Thymus (tissue), 11 donors: ENCODE results near the gene STAC. TPM values are rescaled to one million over a fixed set of nuclear protein-coding genes. Genes with fewer than 3 reads are reported as not detected.
"Not testable (repeated sequence)": the region's sequence is repeated elsewhere in the genome, so short reads cannot be mapped to it uniquely, and the experiment has no call there.

Experiments used
- DNase-seq, 9 donors: peaks; one replicate each; pipeline ENCODE4 v3.0.0-alpha.2; 2013; ENCODE audit warnings: low spot score in 9 of 9, low read depth in 6 of 9, missing footprints in 1 of 9
- H3K27ac ChIP-seq, 2 donors: one replicate each; pipeline ENCODE4 v1.5.1; 2013; ENCODE audit warnings: control low read depth in 1 of 2, low read depth in 1 of 2, low read length in 1 of 2, mild to moderate bottlenecking in 1 of 2, moderate library complexity in 1 of 2
- H3K27me3 ChIP-seq, 2 donors: one replicate each; pipeline ENCODE4 v1.5.1; 2013; ENCODE audit warnings: low read length in 1 of 2; ENCODE audit not compliant: control insufficient read depth in 2 of 2, insufficient read depth in 1 of 2
- H3K36me3 ChIP-seq, 2 donors: one replicate each; pipeline ENCODE4 v1.5.1; 2013; ENCODE audit warnings: low read length in 1 of 2, mild to moderate bottlenecking in 1 of 2, moderate library complexity in 1 of 2; ENCODE audit not compliant: control insufficient read depth in 2 of 2, insufficient read depth in 2 of 2
- H3K4me1 ChIP-seq, 2 donors: one replicate each; pipeline ENCODE4 v1.5.1; 2013; ENCODE audit warnings: low read length in 2 of 2; ENCODE audit not compliant: control insufficient read depth in 2 of 2, insufficient read depth in 2 of 2
- H3K4me3 ChIP-seq, 2 donors: one replicate each; pipeline ENCODE4 v1.5.1; 2013; ENCODE audit warnings: low read length in 2 of 2, control low read depth in 1 of 2, mild to moderate bottlenecking in 1 of 2
- H3K9me3 ChIP-seq, 2 donors: one replicate each; pipeline ENCODE4 v1.5.1; 2013; ENCODE audit warnings: low read length in 1 of 2, mild to moderate bottlenecking in 1 of 2; ENCODE audit not compliant: control insufficient read depth in 2 of 2, insufficient read depth in 1 of 2
- WGBS: extraction: QIAGEN DNeasy Blood & Tissue Kit; methylation state at CpG from one replicate; pipeline ENCODE4 v1.1.7; 2013; 5-methylcytosine and 5-hydroxymethylcytosine counted together
- polyA plus RNA-seq: library from polyadenylated mRNA; stranded (reverse); fragments of 200-250 nt; gene quantifications from one replicate; pipeline ENCODE4 v1.2.3, GENCODE V29; 2013
- total RNA-seq: library from RNA; stranded (reverse); fragments of 120-200 nt; gene quantifications from one replicate; pipeline ENCODE4 v1.2.4, GENCODE V29; 2013
- donor health status: healthy.

Gene STAC
- total and polyA plus RNA-seq, 2 donors = 0.80 to 1.7 TPM

- no peaks in the 10 kb centered on the region for H3K27me3 ChIP-seq
- 69% methylated on average over 2 of the region's 2 CpGs for WGBS
- no peaks in the 10 kb centered on the region for H3K4me1 ChIP-seq
- H3K4me3 ChIP-seq = no peak overlapping the region
- H3K27ac ChIP-seq = no peak overlapping the region
- H3K9me3 ChIP-seq = no peaks in the 10 kb centered on the region
- no peak for DNase-seq
- H3K36me3 ChIP-seq = no peaks in the 10 kb centered on the region
These were observed 54.6 kb downstream of the STAC start for GRCh38 chr3:36434687-36435426.

- no peaks in the 10 kb centered on the region for H3K4me1 ChIP-seq
- whole genome bisulfite sequencing = 81% methylated on average over 10 of the region's 10 CpGs
- H3K27ac ChIP-seq = no peak overlapping the region
- H3K27me3 ChIP-seq = no peaks in the 10 kb centered on the region
- no peak overlapping the region for H3K4me3 ChIP-seq
- no peak for DNase-seq
- no peaks in the 10 kb centered on the region for H3K36me3 ChIP-seq
- no peaks in the 10 kb centered on the region for H3K9me3 ChIP-seq
These were observed 62.9 kb downstream of the STAC start for GRCh38 chr3:36443028-36443686.

DNA sequence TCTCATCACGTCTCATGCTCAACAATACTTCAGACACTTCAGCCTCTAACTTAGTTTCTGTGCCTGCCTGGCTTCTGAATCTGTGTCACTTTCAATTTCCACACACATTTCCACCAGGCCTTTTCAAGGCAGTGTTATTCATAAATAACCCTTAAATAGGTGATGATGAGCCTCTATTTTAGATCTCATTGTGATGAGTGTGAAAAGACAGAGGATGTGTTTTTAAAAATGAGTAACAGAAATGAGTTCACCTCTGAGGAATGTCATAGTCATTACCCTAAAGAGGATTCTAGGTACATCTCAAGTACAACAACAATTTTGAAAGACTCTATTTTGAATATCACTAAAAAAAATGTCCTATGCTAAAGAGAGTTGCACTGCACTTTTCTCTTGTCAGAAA, 64.6 kb downstream of the STAC start:
- no peaks in the 10 kb centered on the region for H3K36me3 ChIP-seq
- no peaks in the 10 kb centered on the region for H3K27me3 ChIP-seq
- 98% methylated on average over 1 of the region's 1 CpG for WGBS
- DNase-seq = no peak
- no peak overlapping the region for H3K4me3 ChIP-seq
- no peaks in the 10 kb centered on the region for H3K4me1 ChIP-seq
- no peaks in the 10 kb centered on the region for H3K9me3 ChIP-seq
- no peak overlapping the region for H3K27ac ChIP-seq

DNA sequence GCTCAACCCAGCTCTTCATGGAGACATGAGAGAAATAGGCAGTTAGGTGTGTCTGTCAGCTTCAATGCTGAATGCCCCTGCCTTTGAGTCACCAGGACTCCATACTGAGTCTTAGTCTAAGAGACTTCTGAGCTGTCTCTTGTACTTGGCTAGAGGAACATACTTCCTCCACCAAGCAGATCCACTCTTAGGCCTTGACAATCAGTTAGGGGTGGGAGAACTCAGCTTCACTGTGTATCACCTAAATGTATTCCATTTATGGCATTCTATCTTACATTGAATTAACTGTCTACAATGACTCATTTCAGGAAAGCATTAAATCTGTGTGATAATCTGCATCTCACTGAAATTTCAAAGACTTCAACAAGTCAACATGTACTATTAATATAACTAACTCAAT, 66.0 kb downstream of the STAC start:
- Histone ChIP-seq H3K27ac (no peak overlapping the region), H3K27me3 (no peaks in the 10 kb centered on the region), H3K4me1 (no peaks in the 10 kb centered on the region), H3K4me3 (no peak overlapping the region), H3K9me3 (no peaks in the 10 kb centered on the region), H3K36me3 (no peaks in the 10 kb centered on the region)
- no peak for DNase-seq

DNA sequence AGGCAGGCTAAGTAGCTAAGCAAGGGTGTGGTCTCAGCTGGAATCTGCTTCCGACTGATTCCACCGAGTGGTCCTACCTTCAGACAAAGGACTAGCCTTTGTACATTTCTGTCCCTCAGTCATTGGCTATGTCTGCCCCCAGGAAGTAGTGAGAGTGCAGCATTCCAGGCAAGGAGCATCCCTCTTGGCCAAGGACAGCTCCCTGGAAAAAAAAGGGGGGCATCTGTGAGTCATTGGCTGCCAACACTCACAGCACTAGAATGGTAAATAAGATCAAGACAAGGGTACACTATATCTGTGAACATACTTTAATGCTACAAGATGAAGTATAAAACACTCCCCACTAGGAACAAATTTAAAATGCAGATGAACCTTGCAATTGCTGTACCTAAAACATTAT, 66.8 kb downstream of the STAC start:
- Histone ChIP-seq H3K4me1 (no peaks in the 10 kb centered on the region), H3K9me3 (no peaks in the 10 kb centered on the region), H3K4me3 (no peak overlapping the region), H3K27ac (no peak overlapping the region), H3K36me3 (no peaks in the 10 kb centered on the region), H3K27me3 (no peaks in the 10 kb centered on the region)
- DNase-seq = no peak
- WGBS = 29% methylated on average over 2 of the region's 2 CpGs

GRCh38 chr3:36451816-36452215, 71.5 kb downstream of the STAC start:
- H3K27ac ChIP-seq = no peak overlapping the region
- no peaks in the 10 kb centered on the region for H3K27me3 ChIP-seq
- no peak overlapping the region for H3K4me3 ChIP-seq
- WGBS = 34% methylated on average over 1 of the region's 1 CpG
- DNase-seq = no peak
- no peaks in the 10 kb centered on the region for H3K4me1 ChIP-seq
- no peaks in the 10 kb centered on the region for H3K9me3 ChIP-seq
- no peaks in the 10 kb centered on the region for H3K36me3 ChIP-seq

- not testable (repeated sequence) for H3K4me3 ChIP-seq, H3K4me1 ChIP-seq, DNase-seq, H3K9me3 ChIP-seq, H3K27me3 ChIP-seq, H3K27ac ChIP-seq, H3K36me3 ChIP-seq
- WGBS = 97% methylated on average over 30 of the region's 30 CpGs
These were observed 72.9 kb downstream of the STAC start for GRCh38 chr3:36453213-36453612.

DNA sequence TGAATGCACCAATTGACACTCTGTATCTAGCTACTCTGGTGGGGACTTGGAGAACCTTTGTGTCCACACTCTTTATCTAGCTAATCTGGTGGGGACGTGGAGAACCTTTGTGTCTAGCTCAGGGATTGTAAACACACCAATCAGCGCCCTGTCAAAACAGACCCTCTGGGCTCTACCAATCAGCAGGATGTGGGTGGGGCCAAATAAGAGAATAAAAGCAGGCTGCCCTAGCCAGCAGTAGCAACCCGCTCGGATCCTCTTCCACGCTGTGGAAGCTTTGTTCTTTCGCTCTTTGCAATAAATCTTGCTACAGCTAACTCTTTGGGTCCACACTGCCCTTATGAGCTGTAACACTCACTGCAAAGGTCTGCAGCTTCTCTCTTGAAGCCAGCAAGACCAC, 73.6 kb downstream of the STAC start:
- DNase-seq, H3K4me1 ChIP-seq, H3K36me3 ChIP-seq, H3K9me3 ChIP-seq, H3K27me3 ChIP-seq, H3K4me3 ChIP-seq, H3K27ac ChIP-seq: not testable (repeated sequence)
- 93% methylated on average over 6 of the region's 6 CpGs for WGBS

DNA sequence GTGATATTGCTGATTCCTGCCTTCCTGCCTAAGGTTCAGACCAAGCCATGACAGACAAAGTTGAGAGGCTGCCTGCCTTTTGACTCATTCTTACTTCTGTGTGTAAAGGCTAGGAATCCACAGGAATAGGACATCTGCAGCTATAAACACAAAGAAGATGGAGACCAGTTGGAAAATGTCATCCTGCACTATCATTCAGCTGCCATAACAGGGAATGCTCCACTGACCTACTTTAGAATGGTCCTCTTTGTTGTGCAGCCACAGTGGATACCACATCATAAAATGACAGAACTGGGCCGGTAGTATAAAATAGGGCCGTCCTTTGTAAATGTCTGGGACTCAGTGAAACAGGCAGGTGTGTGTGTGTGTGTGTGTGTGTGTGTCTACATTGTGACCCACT, 75.1 kb downstream of the STAC start:
- 67% methylated on average over 2 of the region's 2 CpGs for WGBS

More for the DNA sequence above, 75.1 kb downstream of the STAC start:
- DNase-seq = no peak
- H3K9me3 ChIP-seq = no peaks in the 10 kb centered on the region
- H3K4me3 ChIP-seq = no peak overlapping the region
- no peaks in the 10 kb centered on the region for H3K36me3 ChIP-seq
- H3K27me3 ChIP-seq = no peaks in the 10 kb centered on the region
- no peaks in the 10 kb centered on the region for H3K4me1 ChIP-seq
- H3K27ac ChIP-seq = no peak overlapping the region
